Measurements from ENCODE around the gene SORCS2.

Gene SORCS2

GRCh38 chr4:7784131-7784870 is 592.0 kb downstream of the SORCS2 start:
- no peak for DNase-seq
- in situ Hi-C loops (cut with HindIII; ENCODE audit: low pct_ligation_motif_present, low pct_unique_long_range_greater_than_20kb, low sequenced_read_pairs): no loop called here

- DNase-seq: no peak
- in situ Hi-C loops (cut with HindIII; ENCODE audit: low pct_ligation_motif_present, low pct_unique_long_range_greater_than_20kb, low sequenced_read_pairs): no loop called here
Measured at GRCh38 chr4:7785017-7785416, 592.7 kb downstream of the SORCS2 start.

DNA sequence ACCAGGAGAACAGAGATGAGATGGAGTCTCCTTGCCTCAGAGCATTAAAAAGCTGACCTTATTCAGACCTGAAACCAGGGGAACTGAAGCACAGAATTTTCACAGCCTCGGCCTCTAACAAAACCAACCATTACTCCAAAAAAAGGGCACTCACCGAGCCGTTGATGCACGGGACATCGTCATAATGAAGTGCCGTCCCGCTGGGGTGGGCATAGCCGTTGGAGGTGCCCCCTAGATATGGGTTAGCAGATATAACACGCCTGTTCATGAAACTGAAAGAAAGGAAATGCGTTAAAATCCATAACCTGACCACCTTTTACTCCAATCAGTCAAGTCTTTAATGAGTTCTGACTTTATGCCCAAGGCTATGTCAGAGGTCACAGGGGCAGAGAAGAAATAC is 593.7 kb downstream of the SORCS2 start:
- in situ Hi-C loops (cut with HindIII; ENCODE audit: low pct_ligation_motif_present, low pct_unique_long_range_greater_than_20kb, low sequenced_read_pairs): no loop called here
- no peak for DNase-seq

DNA sequence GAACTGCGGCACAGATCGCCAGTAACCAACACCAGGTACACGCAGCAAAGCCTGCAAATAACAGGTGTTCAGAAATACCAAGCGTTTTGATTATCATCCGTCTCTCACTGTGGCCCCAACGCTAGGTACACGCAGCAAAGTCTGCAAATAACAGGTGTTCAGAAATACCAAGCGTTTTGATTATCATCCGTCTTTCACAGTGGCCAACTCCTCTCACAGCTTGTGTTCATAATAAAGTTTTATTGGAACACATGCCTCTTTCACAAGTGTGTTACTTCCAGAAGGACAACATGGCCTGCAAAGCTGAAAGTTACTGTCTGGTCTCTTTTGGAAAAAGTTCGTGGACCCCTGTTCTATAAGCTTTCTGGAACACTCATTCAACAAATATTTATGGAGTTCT is 594.2 kb downstream of the SORCS2 start:
- in situ Hi-C loops (cut with HindIII; ENCODE audit: low pct_ligation_motif_present, low pct_unique_long_range_greater_than_20kb, low sequenced_read_pairs): no loop called here
- no peak for DNase-seq

- in situ Hi-C loops (cut with HindIII; ENCODE audit: low pct_ligation_motif_present, low pct_unique_long_range_greater_than_20kb, low sequenced_read_pairs): no loop called here
- DNase-seq: no peak
Measured at GRCh38 chr4:7787067-7787466, 594.7 kb downstream of the SORCS2 start.

DNA sequence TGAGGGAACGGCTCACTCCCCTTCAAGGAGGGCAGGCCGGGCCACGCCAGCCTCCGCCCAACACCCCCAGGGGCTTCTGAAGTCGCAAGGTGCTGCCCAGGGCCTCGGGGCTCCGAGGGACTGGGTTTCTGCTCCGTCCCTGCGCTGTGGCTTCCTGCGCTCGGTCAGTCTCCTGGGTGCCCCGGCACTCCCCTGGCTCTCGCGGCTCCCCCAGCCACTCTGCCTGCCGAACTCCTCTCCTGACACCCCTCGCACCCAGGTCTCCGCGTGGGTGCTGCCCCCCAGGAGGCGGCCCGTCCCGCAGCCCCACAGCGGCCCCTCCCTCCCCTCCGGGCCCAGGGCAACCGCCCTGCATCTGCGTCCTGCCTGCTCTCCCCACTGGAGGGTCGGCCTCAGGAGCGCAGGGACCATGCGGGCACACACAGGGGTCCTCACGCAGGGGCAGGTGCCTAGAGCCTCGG is 595.4 kb downstream of the SORCS2 start:
- DNase-seq: no peak
- in situ Hi-C loops (cut with HindIII; ENCODE audit: low pct_ligation_motif_present, low pct_unique_long_range_greater_than_20kb, low sequenced_read_pairs): no loop called here

- DNase-seq: no peak
- in situ Hi-C loops (cut with HindIII; ENCODE audit: low pct_ligation_motif_present, low pct_unique_long_range_greater_than_20kb, low sequenced_read_pairs): no loop called here
Measured at GRCh38 chr4:7788193-7788592, 595.9 kb downstream of the SORCS2 start.

GRCh38 chr4:7788694-7789425 is 596.5 kb downstream of the SORCS2 start:
- in situ Hi-C loops (cut with HindIII; ENCODE audit: low pct_ligation_motif_present, low pct_unique_long_range_greater_than_20kb, low sequenced_read_pairs): no loop called here
- no peak for DNase-seq

GRCh38 chr4:7790023-7790422 is 597.7 kb downstream of the SORCS2 start:
- in situ Hi-C loops (cut with HindIII; ENCODE audit: low pct_ligation_motif_present, low pct_unique_long_range_greater_than_20kb, low sequenced_read_pairs): no loop called here
- DNase-seq: no peak

DNA sequence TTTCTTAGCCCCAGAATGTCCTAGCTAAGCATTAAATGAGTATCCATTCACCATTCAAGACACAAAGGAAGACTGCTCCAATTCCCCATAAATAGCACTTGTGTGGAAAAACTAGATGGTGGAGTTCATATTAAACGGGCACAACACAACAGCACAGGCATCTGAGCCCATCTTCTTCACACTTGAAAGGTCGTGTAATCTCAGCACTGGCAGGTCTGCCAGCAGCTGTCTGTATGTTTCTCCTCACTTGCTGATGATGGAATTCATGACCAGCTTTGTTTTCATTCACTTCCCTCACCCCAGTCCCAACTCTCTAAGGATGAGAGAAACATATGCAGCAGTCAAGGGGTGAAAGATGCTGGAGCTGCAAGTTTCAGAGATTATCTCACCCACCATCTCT is 598.7 kb downstream of the SORCS2 start:
- DNase-seq: no peak
- in situ Hi-C loops (cut with HindIII; ENCODE audit: low pct_ligation_motif_present, low pct_unique_long_range_greater_than_20kb, low sequenced_read_pairs): no loop called here

All from ACHN (cell line).